ENCODE results near the gene HOXA6.

- no peak for TF ChIP-seq CTCF (conservative IDR thresholded peaks at IDR 0.05; ENCODE audit: low read depth, low read length)
- no peak for TF ChIP-seq SMC3 (IDR thresholded peaks at IDR 0.05; ENCODE audit: low read depth, low read length)
- TF ChIP-seq FOS (IDR thresholded peaks at IDR 0.05; ENCODE audit: low read depth, low read length), result no peak
- TF ChIP-seq RAD21 (IDR thresholded peaks at IDR 0.05; ENCODE audit: low read length), result no peak
Measured at GRCh38 chr7:27183682-27184336, 36.2 kb upstream of the HOXA6 start.
